SKM-1 treated with dmso at 0.1 percent for 144 hours (cell line): Measurements from ENCODE around the gene HSH2D.
"Not testable (repeated sequence)": the region's sequence is repeated elsewhere in the genome, so short reads cannot be mapped to it uniquely, and the experiment has no call there.

ENCODE experiments used
- DNase-seq: peaks from one replicate; lab custom pipeline; 2025; ENCODE audit not compliant: unreplicated experiment; lab: John Stamatoyannopoulos, UW

The HSH2D gene

GRCh38 chr19:16154557-16154956 lies 11.1 kb downstream of the HSH2D start:
- no peak for DNase-seq

- DNase-seq, result no peak
Observed at GRCh38 chr19:16155128-16155527, 11.6 kb downstream of the HSH2D start.

- no peak for DNase-seq
Observed at GRCh38 chr19:16156904-16157303, 13.4 kb downstream of the HSH2D start.

GRCh38 chr19:16157601-16158000 lies 14.1 kb downstream of the HSH2D start:
- no peak for DNase-seq

- DNase-seq, result no peak
Observed at GRCh38 chr19:16159655-16160054, 16.2 kb downstream of the HSH2D start.

GRCh38 chr19:16160445-16160942 lies 17.0 kb downstream of the HSH2D start:
- no peak for DNase-seq

- no peak for DNase-seq
Observed at GRCh38 chr19:16160943-16161560, 17.6 kb downstream of the HSH2D start.

GRCh38 chr19:16161840-16162239 lies 18.4 kb downstream of the HSH2D start:
- no peak for DNase-seq

DNA sequence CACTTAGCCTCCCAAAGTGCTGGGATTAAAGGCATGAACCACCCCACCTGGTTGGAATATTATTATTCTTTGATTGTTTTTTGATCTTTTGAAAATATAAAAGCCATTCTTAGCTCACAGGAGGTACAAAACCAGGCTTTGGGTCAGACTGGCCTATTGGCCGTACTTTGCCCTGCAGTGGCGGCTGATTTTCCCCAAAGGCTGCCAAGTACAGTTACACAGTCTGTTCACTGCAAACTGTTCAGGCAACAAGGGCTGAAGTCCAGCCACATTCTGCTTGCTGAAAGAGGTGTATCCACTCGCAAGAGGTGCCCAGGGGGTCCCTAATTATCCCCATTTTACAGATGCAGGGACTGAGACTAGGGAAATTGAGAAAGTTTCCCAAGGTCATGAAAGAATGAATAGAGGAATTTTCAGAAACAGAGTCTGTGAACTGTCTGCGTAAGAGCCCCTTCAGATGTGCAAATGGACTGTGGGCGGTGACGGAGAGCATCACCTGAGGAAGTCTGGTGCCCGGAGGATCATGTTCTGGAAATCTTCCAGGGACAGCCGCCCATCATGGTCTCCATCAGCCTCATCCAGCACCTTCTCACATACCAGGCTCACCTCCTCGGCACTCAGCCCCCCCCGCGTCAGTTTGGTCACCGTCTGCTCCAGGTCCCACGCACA lies 20.9 kb downstream of the HSH2D start:
- no peak for DNase-seq

- DNase-seq, result no peak
Observed at GRCh38 chr19:16166417-16166816, 22.9 kb downstream of the HSH2D start.

GRCh38 chr19:16167055-16167454 lies 23.6 kb downstream of the HSH2D start:
- no peak for DNase-seq

DNA sequence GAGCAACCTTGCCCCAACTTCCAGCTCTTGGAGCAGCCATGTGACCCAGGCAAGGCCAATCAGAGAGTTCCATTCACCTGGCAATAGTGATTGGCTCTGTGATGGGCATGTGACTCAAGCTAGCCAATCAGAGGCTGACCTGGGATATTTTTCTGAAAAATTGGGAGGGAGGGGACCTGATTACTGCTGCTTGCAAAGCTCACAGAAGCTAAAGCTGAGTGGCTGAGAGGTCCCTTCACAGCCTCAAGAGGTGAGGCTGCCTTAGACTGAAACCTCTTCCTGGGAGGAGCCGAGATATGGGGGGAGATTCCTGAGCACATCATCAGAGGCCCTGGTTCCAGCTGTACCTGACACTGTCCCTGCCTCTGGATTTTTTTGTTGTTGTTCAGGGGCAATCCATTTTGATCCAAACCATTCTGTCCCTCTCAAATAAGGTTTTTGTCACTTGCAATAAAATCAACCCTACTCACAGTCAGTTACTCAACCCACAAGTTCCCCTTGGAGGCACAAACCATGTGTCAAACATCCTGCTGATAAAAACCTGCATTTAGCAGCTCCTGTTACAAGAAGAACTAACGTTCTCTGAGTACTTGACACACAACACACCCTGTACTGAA lies 25.1 kb downstream of the HSH2D start:
- peak; percentile 86 for DNase-seq

DNA sequence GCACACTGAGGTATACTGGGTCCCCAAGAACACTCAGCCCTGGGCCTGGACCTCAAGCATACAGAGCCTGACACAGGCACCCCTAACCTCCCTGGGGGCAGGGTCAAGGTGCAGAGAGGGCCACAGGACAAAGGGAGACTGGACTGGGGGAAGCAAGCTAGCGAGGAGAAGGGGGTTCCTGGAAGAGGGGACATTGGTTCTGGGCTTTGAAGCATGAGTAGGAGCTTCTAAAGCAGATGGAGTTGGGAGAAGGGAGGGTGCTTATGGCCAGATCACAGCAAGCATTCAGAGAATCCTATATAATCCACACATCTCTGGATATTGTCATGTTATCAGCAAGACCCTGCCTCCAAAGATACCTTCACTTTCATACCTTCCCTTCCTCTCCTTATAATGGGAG lies 26.6 kb downstream of the HSH2D start:
- no peak for DNase-seq

GRCh38 chr19:16175954-16176353 lies 32.5 kb downstream of the HSH2D start:
- no peak for DNase-seq

DNA sequence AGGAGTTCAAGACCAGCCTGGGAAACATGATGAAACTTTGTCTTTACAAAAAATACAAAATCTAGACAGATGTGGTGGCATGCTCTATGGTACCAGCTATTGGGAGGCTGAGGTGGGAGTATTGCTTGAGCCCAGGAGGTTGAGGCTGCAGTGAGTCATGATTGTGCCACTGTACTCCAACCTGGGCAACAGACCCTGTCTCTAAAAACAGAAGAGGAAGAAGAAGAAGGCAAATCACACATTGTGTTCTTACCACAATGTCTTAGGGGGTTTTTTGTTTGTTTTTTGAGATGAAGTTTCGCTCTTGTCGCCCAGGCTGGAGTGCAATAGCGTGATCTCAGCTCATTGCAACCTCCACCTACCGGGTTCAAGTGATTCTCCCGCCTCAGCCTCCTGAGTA lies 35.4 kb downstream of the HSH2D start:
- DNase-seq, result not testable (repeated sequence)

GRCh38 chr19:16180611-16181010 lies 37.1 kb downstream of the HSH2D start:
- no peak for DNase-seq

DNA sequence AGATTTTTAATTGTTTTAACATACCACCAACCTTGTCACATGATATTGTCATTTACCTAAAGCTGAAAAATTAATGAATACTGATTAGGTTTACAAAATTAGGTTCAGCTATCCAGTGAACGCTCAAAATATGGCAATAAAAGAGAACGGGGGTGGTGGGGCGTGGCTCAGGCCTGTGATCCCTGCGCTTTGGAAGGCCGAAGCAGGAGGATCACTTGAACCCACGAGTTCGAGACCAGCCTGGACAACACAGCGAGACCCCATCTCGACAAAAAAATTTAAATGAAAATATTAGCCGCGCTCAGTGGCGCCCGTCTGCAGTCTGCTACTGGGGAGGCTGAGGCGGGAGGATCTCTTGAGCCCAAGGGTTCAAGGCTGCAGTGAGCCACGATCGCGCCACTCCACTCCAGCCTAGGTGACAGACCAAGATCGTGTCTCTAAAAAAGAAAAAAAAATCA lies 41.2 kb downstream of the HSH2D start:
- DNase-seq, result no peak

DNA sequence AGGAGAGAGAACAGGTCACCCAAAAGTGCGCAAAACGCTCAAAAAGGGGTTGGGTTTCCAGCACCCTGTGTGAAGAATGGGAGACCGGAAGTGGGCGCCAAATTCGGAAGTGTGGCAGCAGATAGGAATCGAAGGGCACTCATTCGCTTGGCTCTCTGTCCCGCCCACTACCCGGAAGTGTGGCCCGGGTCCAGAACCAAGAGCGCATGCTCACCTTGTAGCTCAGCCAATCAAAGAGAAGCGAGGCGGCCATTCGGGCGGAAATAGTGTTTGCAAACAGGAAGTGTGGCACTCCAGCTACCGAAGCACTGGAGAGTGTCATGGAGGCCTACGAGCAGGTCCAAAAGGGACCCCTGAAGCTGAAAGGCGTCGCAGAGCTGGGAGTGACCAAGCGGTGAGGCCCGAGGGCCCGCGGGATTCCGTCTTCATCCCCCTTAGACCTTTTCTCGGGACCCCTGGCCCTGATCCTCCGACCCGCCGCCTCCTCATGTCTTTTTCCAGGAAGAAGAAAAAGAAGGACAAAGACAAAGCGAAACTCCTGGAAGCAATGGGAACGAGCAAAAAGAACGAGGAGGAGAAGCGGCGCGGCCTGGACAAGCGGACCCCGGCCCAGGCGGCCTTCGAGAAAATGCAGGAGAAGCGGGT lies 41.8 kb downstream of the HSH2D start, which contains the start of gene FAM32A:
TSS of gene FAM32A (plus strand) at position 288 of the 645 bp plus-strand sequence. CDS start at position 321, 33 bp downstream.
- peak; percentile 98 for DNase-seq

DNA sequence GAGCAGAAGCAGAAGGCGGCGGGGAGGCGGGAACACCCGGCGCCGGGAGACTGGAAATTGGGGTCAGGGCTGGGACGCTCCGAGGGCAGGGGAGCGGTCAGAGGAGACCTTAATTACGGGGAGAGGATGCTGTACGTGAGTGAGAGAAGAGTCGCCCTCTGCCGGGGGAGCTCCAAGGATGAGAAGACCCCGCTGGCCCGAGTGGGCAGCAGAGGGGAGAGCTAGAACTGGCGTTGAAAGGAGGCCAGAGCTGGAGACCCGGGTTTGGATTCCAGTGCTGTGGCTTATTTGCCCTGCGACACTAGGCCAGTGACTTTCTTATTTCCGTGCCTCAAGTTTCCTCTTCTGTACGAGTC lies 42.3 kb downstream of the HSH2D start:
- DNase-seq, result peak; percentile 35

DNA sequence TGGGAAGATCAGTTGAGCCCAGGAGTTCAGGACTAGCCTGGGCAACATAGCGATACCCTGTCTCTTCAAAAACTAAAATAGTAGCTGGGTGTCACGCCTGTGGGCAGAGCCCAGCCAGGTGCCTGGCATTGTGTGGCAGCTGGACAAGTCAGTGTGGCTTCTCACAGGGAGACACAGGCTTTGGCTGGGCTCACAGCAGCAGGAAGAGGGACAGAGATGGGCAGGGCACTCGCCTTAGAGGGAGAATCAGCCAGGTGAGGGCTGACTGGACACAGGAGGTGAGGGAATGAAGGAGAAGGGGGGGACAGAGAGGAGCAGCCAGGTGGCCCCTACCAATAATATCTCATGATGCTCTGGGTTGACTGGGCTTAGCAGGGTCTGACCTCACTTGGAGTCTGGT lies 45.0 kb downstream of the HSH2D start:
- no peak for DNase-seq

DNA sequence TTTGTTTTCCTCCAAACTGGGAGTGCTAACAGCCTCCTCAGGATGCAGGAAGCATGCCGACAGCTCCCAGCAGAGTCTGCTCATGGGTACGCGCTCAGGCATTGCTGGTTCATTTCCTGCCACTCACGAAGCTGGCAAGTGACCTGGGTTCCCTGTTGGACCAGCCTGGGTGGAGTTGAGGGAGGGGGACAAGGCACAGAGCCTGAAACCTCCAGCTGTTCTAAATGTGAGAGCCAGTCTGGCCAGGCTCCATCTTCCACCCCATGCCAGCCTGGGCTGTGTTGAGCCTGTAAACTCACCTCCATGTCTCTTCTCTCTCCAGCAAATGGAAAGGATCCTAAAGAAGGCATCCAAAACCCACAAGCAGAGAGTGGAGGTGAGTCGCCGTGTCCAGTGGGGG lies 46.7 kb downstream of the HSH2D start:
- no peak for DNase-seq

DNA sequence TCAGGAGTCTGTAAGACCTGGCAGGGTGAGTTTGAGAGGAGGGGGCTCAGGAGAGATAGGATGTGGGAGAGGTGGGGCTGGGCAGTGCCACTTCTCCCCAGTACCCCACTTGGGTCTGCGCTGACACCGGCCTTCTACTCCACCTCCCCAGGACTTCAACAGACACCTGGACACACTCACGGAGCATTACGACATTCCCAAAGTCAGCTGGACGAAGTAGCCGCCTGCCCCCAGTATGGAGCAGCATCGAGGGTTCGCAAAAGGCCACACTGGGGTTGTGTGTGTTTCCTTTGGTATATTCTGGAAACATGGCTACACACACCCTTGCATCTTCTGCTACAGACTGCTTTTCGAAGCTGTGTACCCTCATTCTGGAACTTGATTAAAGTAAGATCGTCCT lies 47.3 kb downstream of the HSH2D start:
- DNase-seq, result no peak
